ENCODE measurements around the gene QSER1.

Gene QSER1

DNA sequence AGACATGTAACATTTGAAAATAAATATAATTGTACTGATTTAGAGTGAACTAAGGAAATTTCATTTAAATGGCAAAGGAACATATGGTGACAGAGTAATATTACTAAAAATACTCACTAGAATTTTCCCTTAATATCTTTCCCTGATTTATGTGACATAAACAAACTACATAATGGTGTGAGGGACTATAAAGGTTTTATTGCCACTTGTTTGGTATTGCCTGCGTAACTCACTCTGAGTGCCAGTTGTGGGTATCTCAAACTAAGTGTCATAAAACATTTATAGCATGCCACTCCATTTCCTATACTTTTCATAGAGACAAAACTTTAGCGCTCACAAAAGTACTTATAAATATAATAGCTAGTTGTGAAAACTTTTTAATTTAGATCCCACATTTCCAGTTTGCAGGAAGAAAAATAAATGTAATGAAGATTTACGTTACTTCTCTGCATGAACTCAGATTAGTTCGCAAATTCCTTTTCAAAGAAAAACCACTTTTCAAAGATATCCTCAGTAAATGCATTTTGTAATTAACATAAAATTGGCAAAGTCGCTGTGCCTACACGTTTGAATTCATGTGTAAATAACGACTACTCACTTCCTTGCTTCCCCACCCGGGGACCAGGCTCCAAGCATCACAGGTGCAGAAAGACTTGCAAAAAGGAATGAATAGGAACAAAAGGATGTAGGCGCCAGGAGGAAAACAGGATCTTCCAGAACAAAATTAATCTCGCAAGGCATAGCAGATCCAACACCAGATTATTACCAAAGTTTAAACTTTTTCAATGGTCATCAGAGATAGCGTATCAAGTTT is 1.6 kb upstream of the QSER1 start:
- no peak for ATAC-seq

- peak in 1 of 2 donors; percentile 5 for ATAC-seq
Observed at GRCh38 chr11:32891657-32892354, 805 bp upstream of the QSER1 start.

DNA sequence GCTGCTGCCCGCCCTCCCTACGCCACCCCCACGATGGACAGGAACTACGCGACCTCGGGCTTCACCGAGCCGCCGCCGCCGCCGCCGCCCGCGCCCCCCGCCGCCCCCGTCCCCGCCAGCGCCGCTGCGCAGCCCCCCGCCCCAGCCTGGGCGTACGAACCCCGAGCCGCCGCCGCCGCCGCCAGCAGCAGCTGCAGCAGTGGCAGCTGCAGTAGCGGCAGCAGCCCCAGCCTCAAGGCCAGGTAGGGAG is 407 bp downstream of the QSER1 start:
- ATAC-seq = peak in 1 of 2 donors; percentile 42

DNA sequence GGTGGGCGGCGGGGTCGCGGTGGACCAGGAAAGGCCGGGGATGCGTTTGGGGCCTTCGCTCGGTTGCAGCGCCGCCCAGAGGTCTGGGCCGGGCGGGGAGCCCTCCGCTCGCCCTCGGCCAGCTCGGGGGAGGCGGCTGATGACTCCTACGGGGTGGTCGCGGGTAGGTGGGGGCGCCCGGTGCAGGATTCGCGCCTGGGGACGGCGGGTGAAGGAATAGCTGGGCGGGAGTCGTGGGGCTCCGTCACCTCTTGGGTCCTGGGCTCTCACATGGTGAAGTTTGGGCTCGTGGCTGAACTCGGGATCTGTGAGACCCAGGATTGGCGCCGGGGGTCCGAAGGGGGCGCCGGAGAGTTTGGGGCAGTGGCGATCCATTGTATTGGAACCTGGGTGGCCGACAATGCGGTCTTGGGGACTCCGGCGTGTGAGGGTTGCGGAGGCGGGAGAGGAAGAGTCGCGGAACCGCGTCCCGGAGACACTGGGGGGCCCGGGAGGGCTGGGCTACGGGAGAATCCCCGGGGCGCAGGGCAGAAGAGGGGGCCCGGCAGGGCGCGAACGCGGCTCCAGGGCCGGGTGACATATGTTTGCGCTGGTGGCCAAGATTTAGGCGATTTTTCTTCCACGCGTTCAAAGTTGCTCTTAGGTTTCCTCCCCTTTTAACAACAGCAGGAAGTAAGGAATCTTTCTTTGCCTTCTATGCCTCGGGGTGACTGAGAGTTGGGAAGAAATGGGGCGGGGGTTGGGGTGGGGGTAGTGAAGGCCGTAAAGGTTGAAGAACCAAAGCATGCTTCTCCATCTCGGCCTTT is 935 bp downstream of the QSER1 start:
- ATAC-seq = peak; percentile 6 to 44

- ATAC-seq = no peak
Observed at GRCh38 chr11:32894149-32894827, 1.7 kb downstream of the QSER1 start.

DNA sequence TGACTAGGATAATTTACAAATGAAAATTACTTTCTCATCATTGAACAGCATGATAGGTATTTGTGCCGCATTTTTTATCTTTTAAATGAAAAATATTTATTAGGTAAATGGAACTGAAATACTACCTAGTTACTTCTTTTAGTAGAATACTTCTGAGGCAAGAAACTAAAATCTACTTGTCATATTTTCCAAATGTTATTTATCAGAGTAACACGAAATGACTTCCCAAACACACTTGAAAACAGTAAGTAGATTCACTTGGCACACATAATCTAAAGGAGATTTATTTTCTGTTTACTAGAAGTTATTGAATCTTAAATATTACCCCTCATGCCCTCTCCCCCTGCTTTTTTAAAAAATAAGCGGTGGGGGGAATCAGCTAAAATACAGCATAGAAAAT is 2.3 kb downstream of the QSER1 start:
- ATAC-seq = no peak

DNA sequence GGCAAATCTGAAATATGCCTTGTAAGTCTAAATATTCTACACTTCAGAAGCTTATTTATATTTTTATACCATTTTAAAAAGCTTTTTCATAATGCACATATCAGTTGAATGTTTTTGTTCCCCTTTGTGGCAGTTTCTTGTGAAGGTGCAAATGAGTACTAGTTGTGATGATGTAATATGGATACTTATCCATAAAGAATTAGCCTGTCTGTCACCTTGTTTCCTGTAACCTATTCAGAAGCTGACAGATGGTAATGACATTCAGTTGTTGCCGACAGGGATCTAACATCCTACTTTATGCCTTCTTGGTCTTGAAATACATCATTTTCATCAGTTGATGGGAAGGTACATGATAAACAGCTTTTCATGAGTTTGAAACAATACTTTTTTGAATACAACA is 2.9 kb downstream of the QSER1 start:
- no peak for ATAC-seq

- ATAC-seq = no peak
Observed at GRCh38 chr11:32897103-32897502, 4.5 kb downstream of the QSER1 start.

- no peak for ATAC-seq
Observed at GRCh38 chr11:32899438-32899837, 6.8 kb downstream of the QSER1 start.

DNA sequence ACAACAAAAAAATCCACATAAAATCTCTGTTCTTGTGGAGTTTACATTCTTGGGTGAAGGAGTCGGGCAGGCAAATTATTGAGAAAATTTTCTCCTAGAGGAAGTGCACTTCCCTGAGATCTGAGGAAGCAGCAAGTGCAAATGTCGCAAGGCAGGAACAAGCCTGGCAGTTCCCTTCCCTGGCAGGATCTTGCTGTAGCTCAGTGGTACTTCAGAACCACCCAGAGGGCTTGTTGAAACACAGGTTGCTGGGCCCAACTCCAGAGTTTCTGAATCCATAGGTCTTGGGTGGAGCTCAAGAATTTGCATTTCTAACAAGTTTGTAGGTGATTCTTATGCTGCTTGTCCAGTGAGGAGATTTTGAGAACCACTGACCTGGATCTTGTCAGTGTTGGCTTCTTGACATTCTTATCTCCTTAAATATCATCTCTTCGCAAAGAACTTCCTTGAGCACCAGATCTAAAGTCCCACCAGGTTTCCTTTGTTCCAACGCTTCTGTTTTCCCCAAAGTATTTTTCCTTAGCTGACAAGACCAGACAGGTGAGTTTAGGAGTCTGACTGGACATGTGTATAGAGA is 9.6 kb downstream of the QSER1 start:
- ATAC-seq = no peak

DNA sequence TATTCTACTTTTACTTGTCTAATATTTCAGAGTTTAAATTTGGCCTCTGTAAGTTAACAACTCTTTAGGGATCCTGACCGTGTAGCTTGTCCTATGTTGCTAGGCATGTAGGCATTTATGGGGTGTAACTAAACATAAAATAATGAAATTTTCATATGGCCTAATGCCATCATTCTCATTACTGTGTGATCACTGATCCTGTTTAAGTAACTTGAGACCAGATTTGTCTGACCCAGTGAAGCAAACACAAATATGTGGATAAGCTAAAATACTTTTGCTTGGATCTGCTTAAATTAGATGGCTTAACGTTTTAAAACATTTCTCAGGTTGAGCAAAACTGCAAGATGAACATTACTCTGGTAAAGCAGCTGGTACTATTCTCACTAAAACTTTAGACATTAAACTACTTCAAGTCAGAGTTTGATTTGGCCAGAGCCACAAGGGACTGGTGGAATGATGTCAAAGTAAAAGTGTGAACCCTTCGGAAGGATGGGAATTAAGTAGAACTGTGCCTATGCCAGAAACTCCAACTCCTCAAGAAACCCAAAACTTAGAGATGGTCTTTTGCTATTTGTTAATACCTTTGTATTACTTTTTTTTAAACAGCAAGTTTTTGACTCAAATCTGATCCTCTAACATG is 12.5 kb downstream of the QSER1 start:
- ATAC-seq = no peak

- no peak for ATAC-seq
Observed at GRCh38 chr11:32908619-32909018, 16.0 kb downstream of the QSER1 start.

DNA sequence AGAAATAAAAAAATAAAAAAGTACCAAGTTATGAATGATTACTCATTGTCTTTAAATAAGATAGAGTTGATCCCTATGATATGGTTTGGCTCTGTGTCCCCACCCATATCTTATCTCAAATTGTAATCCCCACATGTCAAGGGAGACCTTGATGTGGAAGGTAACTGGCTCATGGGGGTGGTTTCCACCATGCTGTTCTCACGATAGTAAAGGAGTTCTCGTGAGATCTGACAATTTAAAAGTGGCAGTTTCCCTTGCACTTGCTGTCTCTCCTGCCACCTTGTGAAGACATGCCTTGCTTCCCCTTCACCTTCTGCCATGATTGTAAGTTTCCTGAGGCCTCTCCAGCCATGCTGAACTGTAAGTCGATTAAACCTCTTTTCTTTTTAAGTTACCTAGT is 18.8 kb downstream of the QSER1 start:
- no peak for ATAC-seq

DNA sequence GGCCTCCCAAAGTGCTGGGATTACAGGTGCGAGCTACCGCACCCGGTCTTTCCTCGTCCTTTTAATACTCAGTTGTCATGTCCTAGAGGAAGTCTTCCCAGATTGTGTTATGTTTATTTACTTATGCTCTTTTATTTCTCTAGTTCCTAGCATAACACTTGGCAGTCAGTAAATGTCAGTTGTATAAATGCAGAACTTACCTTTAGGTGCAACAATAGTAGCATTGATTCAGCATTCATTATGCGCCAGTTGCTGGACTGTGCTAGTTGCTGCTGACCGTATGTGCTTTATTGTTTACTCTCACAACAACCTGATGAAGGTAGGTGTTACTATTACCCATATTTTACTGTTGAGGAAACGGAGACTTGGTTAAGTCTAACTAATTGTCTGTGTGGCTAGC is 20.8 kb downstream of the QSER1 start:
- no peak for ATAC-seq

DNA sequence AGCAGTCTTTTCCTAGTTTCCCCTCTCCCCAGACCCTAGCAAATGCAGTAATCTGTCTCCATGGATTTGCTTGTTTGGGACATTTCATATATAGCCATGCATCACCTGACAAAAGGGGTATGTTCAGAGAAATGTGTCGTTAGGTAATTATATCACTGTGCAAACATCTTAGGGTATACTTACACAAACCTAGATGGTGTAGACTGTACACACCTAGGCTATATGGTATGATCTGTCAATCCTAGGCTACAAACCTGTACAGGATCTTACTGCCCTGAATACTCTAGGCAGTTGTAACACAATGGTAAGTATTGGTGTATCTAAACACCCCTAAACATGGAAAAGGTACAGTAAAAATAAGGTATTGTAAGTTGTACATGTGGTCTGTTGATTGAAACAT is 23.8 kb downstream of the QSER1 start:
- ATAC-seq = no peak

DNA sequence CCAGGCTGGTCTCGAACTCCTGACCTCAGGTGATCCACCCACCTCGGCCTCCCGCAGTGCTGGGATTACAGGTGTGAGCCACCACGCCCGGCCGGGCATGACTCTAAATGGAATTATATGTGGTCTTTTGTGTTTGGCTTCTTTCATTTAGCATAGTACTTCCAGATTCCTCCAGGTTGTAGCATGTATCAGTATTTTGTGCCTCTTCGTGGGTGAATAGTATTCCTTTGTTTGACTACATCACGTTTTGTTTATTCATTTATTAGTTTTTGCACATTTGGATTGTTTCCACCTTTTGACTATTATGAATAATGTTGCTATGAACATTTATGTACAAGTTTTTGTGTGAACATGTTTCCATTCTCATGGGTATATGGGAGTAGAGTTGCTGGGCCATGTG is 24.4 kb downstream of the QSER1 start:
- no peak for ATAC-seq

- no peak for ATAC-seq
Observed at GRCh38 chr11:32918427-32918826, 25.8 kb downstream of the QSER1 start.

DNA sequence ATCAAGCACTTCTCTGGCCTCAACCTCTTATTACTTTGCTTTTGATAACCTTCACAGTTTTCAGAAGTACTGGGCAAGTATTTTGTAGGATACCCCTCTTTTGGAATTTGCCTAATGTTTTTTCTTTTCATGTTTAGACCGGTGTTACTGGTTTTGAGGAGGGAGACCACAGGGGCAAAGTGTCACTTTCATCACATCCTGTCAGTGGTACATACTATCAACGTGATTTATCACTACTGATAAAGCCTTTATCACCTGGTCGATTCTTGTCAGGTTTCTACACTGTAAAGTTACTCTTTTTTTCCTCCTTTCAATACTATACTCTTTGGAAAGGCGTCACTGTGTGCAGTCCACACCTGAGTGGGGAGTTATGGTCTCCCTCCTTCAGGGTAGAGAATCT is 26.7 kb downstream of the QSER1 start:
- no peak for ATAC-seq

- no peak for ATAC-seq
Observed at GRCh38 chr11:32920570-32920969, 28.0 kb downstream of the QSER1 start.

DNA sequence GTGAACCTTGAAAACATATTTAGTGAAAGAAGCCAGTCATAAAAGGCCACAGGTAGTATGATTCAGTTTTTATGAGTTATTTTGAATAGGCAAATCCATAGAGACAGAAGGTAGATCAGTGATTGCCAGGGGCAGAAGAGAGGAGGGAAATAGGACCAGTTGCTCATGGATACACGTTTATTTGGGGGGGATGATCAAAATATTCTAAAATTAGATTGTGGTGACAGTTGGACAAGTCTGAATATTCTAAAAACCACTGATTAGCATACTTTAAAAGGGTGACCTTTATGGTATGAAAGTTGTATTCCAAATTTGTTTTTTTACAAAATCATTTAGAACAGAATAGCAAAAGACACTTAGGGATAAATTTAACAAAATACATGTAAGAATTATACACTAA is 28.6 kb downstream of the QSER1 start:
- no peak for ATAC-seq

DNA sequence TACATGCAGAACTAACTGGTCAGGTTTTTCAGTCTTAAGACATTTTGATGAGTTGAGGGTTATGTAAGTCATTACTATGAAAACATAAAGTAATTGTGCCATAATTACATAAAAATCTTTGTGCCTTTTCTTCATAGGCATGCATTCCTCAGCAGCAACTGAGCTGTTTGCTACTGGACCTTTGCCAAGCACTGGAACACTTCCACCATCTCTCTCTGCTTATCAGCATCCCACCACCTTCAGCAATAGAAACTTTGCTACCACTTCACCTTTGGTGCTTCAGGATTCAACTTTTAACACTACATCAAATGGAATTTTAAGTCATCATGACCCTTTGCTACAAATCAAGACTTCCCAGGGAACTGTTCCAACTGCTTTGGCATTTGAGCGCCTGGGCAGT is 39.0 kb downstream of the QSER1 start:
- no peak for ATAC-seq

DNA sequence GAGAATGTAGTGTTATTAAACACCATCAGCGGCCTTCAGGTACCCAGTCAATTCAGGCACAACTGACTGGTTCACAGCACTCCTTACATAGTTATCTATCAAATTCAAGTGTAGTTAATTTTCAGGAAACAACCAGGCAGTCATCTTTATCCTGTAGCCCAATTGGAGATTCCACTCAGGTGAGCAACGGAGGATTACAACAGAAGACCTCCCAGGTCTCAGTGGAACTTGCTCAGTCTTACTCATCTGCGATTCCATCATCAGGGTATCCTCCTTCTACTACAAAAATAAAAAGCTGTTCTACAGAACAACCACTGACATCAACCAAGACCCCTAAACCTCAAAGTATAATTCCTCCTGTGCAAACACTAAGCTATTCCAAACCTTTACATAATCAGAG is 39.6 kb downstream of the QSER1 start:
- ATAC-seq = no peak
